Aorta (tissue), 5 donors: ENCODE results near the gene LRRC51. TPM values are rescaled to one million over a fixed set of nuclear protein-coding genes. Genes with fewer than 3 reads are reported as not detected.
"Not testable (repeated sequence)": the region's sequence is repeated elsewhere in the genome, so short reads cannot be mapped to it uniquely, and the experiment has no call there.

ENCODE experiments used
- ATAC-seq: fragments of 200-7000 bp; cut with Tn5 transposase; one replicate; pipeline ENCODE4 v1.9.1; 2022; ENCODE audit warnings: moderate library complexity; ENCODE audit not compliant: low FRiP score
- DNase-seq, 2 donors: peaks; one replicate each; pipeline ENCODE4 v3.0.0-alpha.2; 2020
- H3K27ac ChIP-seq, 2 donors: one replicate each; pipeline ENCODE4 v1.5.1; 2013; ENCODE audit warnings: low read length in 2 of 2, mild to moderate bottlenecking in 2 of 2, moderate library complexity in 2 of 2, control low read depth in 1 of 2, inconsistent platforms in 1 of 2, low read depth in 1 of 2
- H3K27me3 ChIP-seq, 2 donors: one replicate each; pipeline ENCODE4 v1.6.1; 2013; ENCODE audit warnings: control low read depth in 1 of 2, low read length in 1 of 2, mild to moderate bottlenecking in 1 of 2, moderate library complexity in 1 of 2; ENCODE audit not compliant: insufficient read depth in 2 of 2, control insufficient read depth in 1 of 2
- H3K36me3 ChIP-seq, 2 donors: one replicate each; pipeline ENCODE4 v1.6.1; 2013; ENCODE audit warnings: control low read depth in 1 of 2, low read length in 1 of 2, mild to moderate bottlenecking in 1 of 2; ENCODE audit not compliant: insufficient read depth in 2 of 2, control insufficient read depth in 1 of 2
- H3K4me1 ChIP-seq, 2 donors: one replicate each; pipeline ENCODE4 v1.6.1; 2013; ENCODE audit warnings: low read length in 2 of 2, control low read depth in 1 of 2, mild to moderate bottlenecking in 1 of 2, moderate library complexity in 1 of 2; ENCODE audit not compliant: insufficient read depth in 2 of 2, control insufficient read depth in 1 of 2
- H3K4me3 ChIP-seq, 2 donors: one replicate each; pipeline ENCODE4 v1.5.1; 2013; ENCODE audit warnings: low read length in 2 of 2, control low read depth in 1 of 2, mild to moderate bottlenecking in 1 of 2
- H3K9me3 ChIP-seq: one replicate; pipeline ENCODE4 v1.6.1; 2013; ENCODE audit warnings: mild to moderate bottlenecking, low read length; ENCODE audit not compliant: control insufficient read depth
- WGBS, 2 donors: extraction: QIAGEN DNeasy Blood & Tissue Kit; methylation state at CpG; one replicate each; pipeline ENCODE4 v1.1.7; 2013; 5-methylcytosine and 5-hydroxymethylcytosine counted together
- intact Hi-C, 2 donors: fragments of 100-400 bp; cut with DNase I; formaldehyde crosslinking; loops; one replicate each; pipeline versions ENCODE4 v1.14.2 to v1.15.0; 2022
- polyA plus RNA-seq, 2 donors: library from polyadenylated mRNA; stranded (reverse); fragments of 200-250 nt; gene quantifications; one replicate each; pipeline ENCODE4 v1.2.3, GENCODE V29; 2013
- total RNA-seq, 2 donors: library from RNA; stranded (reverse); fragmentation: NEBNext Ultra II Directional; extraction: Animal tissue kit (Norgen Biotek cat#: 25700); gene quantifications; one replicate each; pipeline ENCODE4 v1.2.1, GENCODE V29; 2021
- donor health status: healthy with polysubstance abuse.
- donor health status: Bipolar disorder and iron deficiency.
- donor health status: DM: no; HTN: no; CAD: no.
- donor health status: DM: no; HTN: no; CAD: no.
- donor health status: DM: yes; HTN: yes; CAD: no.

Gene LRRC51
- total and polyA plus RNA-seq, 4 donors = 6.6 to 12.8 (median 8.6) TPM

GRCh38 chr11:72136684-72137262 lies 56.1 kb downstream of the LRRC51 start:
- WGBS, 2 donors = 87 to 91% methylated on average over 4 of the region's 4 CpGs
- H3K9me3 ChIP-seq = no peaks in the 10 kb centered on the region
- no peak overlapping the region for H3K27ac ChIP-seq
- no peak for ATAC-seq
- H3K27me3 ChIP-seq = peaks cover 0 to 1% of the 10 kb centered on the region in 2 donors
- H3K4me3 ChIP-seq = no peak overlapping the region
- no peak for DNase-seq
- no peaks in the 10 kb centered on the region for H3K36me3 ChIP-seq
- intact Hi-C loops = no loop called here
- H3K4me1 ChIP-seq = no peaks in the 10 kb centered on the region

- H3K36me3 ChIP-seq = no peaks in the 10 kb centered on the region
Observed at GRCh38 chr11:72138821-72139390, 58.3 kb downstream of the LRRC51 start.

GRCh38 chr11:72139500-72139899 lies 58.9 kb downstream of the LRRC51 start:
- H3K27me3 ChIP-seq = no peaks in the 10 kb centered on the region
- no peaks in the 10 kb centered on the region for H3K36me3 ChIP-seq
- ATAC-seq (no peak), DNase-seq (no peak)
- WGBS, 2 donors = 92 to 96% methylated on average over 8 to 11 of the region's 11 CpGs
- no peaks in the 10 kb centered on the region for H3K4me1 ChIP-seq
- no peak overlapping the region for H3K4me3 ChIP-seq
- H3K27ac ChIP-seq = no peak overlapping the region
- intact Hi-C loops = no loop called here
- H3K9me3 ChIP-seq = no peaks in the 10 kb centered on the region

More at GRCh38 chr11:72138821-72139390, 58.3 kb downstream of the LRRC51 start:
- Histone ChIP-seq H3K4me1 (no peaks in the 10 kb centered on the region), H3K9me3 (no peaks in the 10 kb centered on the region), H3K27ac (no peak overlapping the region), H3K27me3 (no peaks in the 10 kb centered on the region), H3K4me3 (no peak overlapping the region)
- ATAC-seq (no peak), DNase-seq (no peak)
- WGBS, 2 donors = 86 to 88% methylated on average over 10 to 12 of the region's 12 CpGs
- intact Hi-C loops = no loop called here

GRCh38 chr11:72140661-72141060 lies 60.0 kb downstream of the LRRC51 start:
- no peak for ATAC-seq
- 90 to 91% methylated on average over 2 of the region's 2 CpGs for WGBS, 2 donors
- intact Hi-C loops = no loop called here

DNA sequence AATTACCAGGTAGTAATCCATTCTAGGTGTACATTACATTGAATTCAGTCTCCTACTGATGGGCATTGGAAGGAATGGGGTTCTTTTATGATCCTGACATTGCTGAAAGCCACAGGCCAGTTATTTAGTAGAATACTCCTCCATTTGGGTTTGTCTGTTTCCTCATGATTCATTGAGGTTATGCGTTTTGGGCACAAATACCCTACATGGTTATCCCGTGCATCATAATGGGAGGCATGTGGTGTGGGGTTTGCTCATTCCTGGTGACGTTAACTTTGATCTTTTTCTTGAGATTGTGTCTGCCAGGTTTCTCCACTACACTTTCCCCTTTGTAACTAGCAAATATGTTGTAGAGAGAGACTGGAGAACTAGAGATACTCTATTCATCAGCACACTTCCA lies 60.4 kb downstream of the LRRC51 start:
- no peaks in the 10 kb centered on the region for H3K4me1 ChIP-seq
- H3K27ac ChIP-seq = no peak overlapping the region
- DNase-seq (no peak), ATAC-seq (no peak)
- 69% methylated on average over 3 of the region's 3 CpGs for WGBS, 2 donors
- H3K36me3 ChIP-seq = no peaks in the 10 kb centered on the region
- no peaks in the 10 kb centered on the region for H3K27me3 ChIP-seq
- no peaks in the 10 kb centered on the region for H3K9me3 ChIP-seq
- intact Hi-C loops = no loop called here
- no peak overlapping the region for H3K4me3 ChIP-seq

More at GRCh38 chr11:72140661-72141060, 60.0 kb downstream of the LRRC51 start:
- Histone ChIP-seq H3K9me3 (no peaks in the 10 kb centered on the region), H3K4me3 (no peak overlapping the region), H3K36me3 (no peaks in the 10 kb centered on the region), H3K4me1 (no peaks in the 10 kb centered on the region), H3K27me3 (no peaks in the 10 kb centered on the region), H3K27ac (no peak overlapping the region)
- no peak for DNase-seq

GRCh38 chr11:72142086-72142485 lies 61.4 kb downstream of the LRRC51 start:
- DNase-seq, ATAC-seq, H3K36me3 ChIP-seq, H3K27me3 ChIP-seq, H3K4me1 ChIP-seq, intact Hi-C loops, H3K9me3 ChIP-seq, H3K4me3 ChIP-seq, H3K27ac ChIP-seq: not testable (repeated sequence)
- 35% methylated on average over 1 of the region's 1 CpG; no CpG with 5 or more reads in 1 of the 2 donors for WGBS, 2 donors

DNA sequence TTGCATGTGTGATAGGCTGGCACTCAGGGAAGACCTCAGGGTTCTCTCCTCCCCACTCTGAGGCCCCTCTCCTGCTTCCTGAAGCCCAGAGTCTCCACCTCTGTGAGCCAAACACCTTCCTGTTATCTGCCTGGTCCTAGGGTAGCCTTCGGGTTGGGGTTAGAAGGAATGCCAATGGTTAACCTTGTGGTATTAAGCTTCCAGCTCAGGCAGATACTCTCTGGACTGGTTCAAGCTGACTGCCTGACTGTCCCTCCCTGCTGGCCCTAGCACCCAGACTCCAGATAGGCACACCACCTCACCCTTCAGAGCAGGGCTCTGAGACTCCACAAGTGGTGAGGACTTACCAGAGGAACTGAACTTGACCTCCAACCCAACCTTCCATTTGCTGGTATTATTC lies 61.9 kb downstream of the LRRC51 start:
- not testable (repeated sequence) for DNase-seq, H3K9me3 ChIP-seq

GRCh38 chr11:72144807-72145565 lies 64.3 kb downstream of the LRRC51 start:
- Histone ChIP-seq H3K4me3 (no peak overlapping the region), H3K4me1 (no peaks in the 10 kb centered on the region), H3K9me3 (no peaks in the 10 kb centered on the region), H3K27ac (no peak overlapping the region), H3K27me3 (no peaks in the 10 kb centered on the region), H3K36me3 (no peaks in the 10 kb centered on the region)
- ATAC-seq (no peak), DNase-seq (no peak)
- WGBS, 2 donors = 89 to 91% methylated on average over 4 of the region's 4 CpGs
- intact Hi-C loops = loop anchor here in 1 of 2 donors (2.0 kb wide), 1 partner anchor 120 kb away; no protein-coding TSS in a partner anchor

More for the DNA sequence above, 61.9 kb downstream of the LRRC51 start:
- H3K27ac ChIP-seq, ATAC-seq, H3K4me1 ChIP-seq, H3K36me3 ChIP-seq, intact Hi-C loops, H3K4me3 ChIP-seq, H3K27me3 ChIP-seq: not testable (repeated sequence)
- WGBS, 2 donors = 85 to 88% methylated on average over 1 of the region's 1 CpG
